ENCODE results near the gene PAK6.
A peak's percentile ranks its signal among the peaks of the same experiment; 100 is the strongest.

Gene PAK6

DNA sequence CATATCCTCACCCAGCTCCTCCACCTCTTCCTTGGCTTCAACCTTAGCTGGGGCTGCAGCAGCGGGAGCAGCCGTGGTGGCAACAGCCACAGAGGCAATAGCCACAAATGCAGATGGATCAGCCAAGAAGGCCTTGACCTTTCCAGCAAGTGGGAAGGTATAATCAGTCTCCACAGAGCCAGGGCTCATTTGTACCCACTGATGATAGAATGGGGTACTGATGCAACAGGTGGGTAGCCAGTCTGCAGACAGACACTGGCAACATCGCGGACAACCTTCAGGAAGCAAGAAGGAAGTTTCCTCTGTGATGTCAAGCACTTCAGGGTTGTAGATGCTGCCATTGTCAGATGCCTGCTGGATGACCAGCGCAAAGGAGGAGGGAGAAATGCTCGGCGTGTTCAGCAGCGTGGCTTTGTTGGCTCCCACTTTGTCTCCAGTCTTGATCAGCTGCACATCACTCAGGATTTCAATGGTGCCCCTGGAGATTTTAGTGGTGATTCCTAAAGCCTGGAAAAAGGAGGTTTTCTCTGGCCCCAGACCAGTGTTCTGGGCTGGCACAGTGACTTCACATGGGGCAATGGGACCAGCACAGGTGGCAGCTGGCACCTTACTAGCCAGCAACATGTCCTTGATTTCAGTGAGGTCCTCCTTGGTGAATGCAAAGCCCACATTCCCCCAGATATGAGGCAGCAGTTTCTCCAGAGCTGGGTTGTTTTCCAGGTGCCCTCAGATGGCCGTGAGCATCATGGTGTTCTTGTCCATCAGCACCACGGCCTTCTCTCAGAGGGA is 73.7 kb downstream of the PAK6 start:
- no peak for FAIRE-seq

DNA sequence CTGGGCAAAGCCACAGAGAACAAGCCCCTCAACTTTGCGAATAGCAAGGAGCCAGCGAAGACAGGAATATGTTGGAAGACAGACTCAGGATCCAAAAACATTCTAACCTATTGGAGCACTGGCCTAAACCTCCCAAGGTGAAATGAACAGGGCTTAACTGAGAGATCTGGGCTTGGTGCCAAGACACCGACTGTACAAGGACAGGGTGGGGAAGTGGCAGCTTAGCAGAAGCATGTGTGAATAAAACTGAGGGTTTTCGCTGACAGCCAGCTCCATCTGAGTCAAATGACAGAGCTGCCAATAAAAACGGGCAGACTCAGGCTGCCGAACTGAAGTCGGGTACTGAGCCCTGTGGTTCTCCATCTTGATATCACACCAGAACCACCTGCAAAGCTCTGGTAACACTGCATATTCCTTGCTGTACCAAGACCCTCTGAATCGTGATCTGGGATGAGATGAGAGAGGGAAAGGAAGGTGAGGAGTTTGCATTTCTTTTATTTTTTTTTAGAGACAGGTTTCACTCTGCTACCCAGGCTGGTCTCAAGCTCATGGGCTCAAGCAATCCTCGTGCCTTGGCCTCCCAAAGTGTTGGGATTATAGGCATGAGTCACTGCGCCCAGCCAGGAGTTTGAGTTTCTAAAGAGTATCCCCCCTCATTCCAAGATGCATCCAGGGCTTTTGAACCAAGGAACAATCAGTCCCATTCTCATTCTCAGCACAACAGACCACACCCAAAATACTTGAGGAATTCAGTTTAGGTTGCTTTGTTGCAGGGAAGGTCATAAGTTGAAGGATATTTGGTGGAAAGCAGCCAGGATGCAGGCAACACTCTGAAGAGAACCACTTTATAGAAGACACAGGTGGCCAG is 74.9 kb downstream of the PAK6 start:
- no peak for FAIRE-seq

DNA sequence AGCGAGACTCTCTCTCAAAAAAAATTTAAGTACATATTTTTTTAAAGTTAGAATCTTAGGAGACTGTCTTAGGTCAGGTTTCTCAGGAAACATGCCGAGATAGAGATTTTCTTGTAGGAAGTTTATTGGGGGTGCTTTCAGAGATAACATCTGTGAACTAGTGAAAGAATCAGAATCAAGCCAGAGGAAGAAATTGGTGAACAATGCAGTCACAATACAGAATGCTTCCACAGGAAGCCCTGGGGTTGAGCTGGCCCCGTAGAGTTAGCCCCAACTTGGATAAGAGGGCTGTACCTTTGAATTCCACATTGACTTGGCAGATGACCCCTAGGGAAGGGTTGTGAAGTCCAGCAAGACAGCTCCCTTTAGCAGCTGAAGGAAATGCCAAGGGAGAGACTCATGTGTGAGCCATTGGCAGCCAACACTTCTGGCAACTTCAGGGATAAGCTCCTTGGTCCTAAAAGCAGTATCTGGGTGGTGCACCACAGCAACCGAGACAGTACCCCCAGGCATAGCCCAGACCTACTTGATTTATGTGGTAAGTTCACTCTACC is 75.9 kb downstream of the PAK6 start:
- FAIRE-seq: no peak

DNA sequence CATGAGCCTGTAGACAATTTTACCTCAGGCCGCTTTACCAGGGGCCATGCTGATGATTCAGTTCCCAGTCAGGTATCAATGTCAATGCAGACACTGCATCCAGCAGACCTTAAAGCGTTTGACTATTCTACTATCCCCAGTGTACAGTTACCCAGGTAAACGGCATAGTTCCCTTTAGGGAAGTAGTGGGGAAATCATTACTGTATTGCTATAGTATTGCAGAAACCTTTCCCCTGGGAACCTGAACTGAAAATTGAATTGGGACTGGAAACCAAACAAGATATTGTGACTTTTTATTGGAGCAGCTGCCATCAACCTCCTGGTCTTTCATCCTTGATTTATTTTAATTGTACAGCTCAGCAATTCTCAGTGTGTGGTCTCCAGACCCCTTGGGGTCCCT is 78.1 kb downstream of the PAK6 start:
- no peak for FAIRE-seq

DNA sequence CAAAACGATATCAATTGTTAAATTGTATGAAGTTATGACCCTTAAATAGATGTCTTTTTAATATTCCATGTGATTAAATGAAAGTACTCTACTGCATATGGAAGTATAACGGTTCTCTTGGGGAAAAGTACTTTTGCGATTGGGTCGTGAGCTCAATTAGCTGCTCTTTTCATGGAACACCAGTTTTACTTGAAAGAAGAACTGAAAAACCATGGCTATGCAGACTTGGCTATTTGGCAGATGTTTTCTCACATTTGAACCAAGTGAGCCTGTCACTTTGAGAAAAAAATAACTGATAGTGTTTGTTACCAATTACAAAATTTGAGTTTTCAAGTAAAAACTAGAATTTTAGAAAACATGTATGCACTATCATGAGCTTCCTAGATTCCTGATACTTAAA is 78.7 kb downstream of the PAK6 start:
- no peak for FAIRE-seq

DNA sequence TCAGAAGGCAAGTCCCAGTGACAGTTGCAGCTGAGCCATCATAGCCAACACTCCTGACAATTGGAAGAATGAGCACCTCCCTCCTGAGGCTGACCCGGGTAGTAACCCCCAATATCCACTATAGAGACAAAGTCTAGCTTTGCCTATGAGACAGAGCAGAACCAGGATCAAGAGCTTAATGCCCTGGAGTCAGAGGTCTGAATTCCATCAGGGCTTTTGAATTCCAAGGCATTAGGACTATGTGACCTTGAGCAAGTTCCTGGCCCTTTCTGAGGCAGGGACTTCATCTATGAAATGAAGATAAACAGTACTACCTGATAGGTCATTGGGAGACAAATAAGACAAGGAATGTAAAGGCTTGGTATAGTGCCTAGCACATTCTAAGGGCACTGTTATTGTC is 81.5 kb downstream of the PAK6 start:
- peak; percentile 95 for FAIRE-seq

DNA sequence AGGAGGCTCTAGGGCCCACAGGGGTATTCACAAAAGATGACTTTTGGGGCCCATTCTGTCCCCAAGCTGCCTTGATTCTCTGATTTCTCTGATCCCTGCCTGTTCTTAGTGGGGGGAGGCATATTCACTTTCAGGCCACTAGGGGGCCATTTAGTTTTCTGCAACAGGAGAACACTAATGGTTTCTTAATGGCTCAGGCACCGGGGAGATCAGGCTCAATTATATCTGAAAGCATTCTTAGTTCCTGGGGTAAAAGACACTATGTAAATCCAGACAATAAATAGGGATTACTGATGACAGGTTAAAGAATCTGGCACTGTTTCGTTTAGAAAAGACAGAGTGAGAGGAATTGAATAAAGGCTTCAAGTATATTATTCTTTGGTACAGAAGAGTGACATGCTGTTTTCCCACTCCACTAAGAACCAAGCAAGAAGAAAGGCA is 82.1 kb downstream of the PAK6 start:
- peak; percentile 94 for FAIRE-seq

DNA sequence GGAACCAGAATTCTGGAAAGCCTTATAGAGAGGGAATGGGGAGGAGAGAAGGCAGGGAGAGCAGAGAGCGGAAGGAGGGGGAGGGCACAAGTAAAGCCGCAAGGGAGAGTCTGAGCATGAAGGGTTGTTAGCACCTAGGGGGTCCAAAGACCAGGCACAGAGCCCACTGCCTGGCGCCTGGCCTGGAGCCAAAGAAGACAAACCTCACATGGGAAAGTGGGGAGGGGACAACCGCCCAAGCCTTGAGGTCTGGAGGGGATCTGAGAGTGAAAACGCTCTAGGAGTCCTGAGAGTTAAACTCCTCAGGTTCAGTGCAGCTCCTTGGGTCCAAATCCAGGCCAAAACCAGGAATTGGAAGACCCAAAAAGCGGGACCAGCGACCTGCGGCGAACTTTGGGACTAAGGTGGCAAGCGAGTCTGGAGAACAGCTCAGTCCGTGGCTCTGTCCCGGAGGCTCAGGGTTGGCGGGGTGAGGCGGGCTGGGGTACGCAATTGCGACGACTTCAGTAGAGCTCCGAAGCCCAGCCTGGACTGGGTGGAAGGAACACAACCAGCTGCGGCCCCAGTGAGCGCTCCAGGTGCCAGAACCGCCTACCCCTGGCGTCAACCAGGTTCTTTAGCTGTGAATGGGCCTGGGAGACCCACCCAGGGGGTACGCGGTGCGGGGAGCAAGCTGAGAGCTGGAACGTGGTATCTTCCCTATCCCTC is 83.8 kb downstream of the PAK6 start:
- no peak for FAIRE-seq

DNA sequence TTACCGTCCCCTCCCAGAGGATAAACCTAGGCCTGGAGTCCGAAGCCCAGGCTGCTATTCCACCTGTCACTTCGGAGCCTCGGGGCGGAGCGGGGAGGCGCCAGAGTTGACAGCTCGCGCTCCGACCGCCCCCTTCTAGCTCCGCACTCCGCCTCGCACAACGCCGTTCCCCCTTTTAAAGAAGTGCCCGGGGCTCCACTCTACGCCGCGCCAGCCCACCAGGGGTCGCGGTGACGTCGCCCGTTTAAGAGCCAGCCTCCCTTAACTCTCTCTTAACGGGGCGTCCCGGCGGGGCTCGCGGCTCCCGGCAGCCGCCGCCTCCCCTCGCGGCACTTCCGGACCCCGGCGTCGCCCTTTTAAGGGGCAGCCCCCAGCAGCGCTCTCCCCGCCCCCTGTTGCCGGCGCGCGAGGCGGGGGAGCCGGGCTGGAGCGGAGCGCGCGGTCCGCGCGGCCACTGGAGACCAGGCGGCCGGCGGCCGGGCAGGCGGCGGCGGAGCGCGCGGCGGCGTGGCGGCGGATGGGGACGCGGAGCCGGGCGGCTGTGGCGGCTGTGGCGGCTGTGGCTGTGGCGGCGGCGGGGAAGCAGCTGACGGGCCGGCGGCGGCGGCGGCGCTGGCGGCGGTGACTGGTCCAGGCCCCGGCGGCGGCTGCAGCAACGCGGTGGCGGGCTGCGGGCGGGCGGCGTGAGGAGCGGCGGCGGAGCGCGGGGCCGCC is 84.5 kb downstream of the PAK6 start, which contains the start of gene INAFM2:
INAFM2 (plus strand) TSS at position 454 of the 714 bp plus-strand sequence. CDS start 364 bp downstream, outside the sequence.
- FAIRE-seq: peak; percentile 96

DNA sequence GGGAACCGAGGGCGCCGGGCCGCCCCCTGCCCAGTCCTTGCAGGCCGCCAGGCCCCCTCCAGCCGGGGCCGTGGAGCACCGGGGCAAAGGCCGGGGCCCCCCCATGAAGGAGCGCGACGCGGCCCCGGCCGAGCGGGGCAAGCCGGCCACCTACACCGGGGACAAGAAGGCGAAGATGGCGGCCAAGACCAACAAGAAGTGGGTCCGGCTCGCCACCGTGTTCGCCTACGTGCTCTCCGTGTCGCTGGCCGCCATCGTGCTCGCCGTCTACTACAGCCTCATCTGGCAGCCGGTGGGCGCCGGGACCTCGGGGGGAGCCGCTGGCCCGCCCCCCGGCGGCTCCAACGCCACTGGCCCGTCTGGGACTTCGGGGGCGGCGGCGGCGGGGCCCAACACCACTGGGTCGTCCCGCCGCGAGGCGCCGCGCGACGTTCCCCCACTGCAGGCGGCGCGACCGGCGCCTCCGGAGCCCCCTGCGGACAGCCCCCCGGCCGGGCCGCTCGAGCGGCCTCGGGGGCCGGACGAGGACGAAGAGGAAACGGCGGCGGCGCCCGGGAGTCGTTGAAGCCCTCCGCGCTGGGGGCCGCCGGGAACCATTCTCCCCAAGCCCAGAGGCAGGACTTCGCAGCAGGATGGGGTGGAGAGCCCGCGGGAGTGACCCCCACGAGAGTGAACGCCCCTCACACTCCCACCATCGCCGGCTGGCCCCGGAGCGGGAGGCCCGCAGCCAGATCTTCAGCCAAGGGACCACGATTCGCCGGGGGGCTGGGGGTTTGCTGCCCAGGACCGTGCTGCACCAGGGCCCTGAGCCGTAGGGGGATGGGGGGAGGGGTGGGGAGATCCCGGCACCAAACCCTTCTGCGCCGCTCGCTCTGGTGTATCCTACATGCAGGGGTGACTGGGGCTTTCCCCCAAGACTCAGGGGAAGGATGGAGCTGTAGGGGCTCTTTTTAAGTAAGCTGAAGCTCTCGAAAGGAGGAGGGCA is 85.4 kb downstream of the PAK6 start:
- no peak for FAIRE-seq

DNA sequence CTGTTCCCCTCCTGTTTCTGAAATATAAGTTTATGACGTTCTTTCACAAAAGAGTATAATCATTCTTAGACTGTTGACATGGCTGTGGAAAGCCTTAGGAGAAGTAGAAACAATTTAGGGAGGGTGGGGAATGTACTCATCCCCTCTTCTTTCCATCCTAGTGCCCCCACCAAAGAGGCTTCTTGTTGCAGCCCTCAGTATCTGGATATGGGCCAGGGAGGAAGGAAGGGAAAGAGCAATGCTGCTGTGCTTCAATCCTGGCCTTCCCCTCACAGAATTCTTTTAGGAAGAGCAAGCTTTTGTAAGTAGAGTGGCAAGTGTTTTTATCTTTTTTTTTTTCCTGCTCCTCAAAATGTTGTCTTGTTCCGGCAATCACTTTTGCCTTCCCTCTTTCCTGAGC is 86.3 kb downstream of the PAK6 start:
- no peak for FAIRE-seq

DNA sequence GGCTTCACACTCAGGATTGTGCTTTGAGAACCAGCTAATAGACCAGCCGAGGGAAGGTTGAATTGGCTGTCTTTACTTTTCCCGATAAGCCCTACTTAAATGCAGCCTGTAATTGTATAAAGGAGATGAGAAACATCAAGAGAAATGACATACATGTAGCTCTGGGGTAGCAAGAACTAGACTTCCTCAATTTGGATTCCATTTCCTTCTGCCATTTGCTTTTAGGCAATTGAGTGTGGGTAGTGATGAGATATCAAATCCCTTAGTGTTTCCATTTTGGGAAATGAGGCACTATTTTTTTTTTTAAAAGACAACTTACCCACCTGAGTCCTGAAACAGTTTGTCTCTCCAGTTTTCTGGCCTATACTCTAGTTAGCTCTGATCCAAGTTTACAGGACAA is 86.8 kb downstream of the PAK6 start:
- FAIRE-seq: no peak
